ENCODE measurements around the gene GAPDH.

GAPDH gene

DNA sequence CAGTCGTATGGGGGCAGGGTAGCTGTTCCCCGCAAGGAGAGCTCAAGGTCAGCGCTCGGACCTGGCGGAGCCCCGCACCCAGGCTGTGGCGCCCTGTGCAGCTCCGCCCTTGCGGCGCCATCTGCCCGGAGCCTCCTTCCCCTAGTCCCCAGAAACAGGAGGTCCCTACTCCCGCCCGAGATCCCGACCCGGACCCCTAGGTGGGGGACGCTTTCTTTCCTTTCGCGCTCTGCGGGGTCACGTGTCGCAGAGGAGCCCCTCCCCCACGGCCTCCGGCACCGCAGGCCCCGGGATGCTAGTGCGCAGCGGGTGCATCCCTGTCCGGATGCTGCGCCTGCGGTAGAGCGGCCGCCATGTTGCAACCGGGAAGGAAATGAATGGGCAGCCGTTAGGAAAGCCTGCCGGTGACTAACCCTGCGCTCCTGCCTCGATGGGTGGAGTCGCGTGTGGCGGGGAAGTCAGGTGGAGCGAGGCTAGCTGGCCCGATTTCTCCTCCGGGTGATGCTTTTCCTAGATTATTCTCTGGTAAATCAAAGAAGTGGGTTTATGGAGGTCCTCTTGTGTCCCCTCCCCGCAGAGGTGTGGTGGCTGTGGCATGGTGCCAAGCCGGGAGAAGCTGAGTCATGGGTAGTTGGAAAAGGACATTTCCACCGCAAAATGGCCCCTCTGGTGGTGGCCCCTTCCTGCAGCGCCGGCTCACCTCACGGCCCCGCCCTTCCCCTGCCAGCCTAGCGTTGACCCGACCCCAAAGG, 804 bp downstream of the GAPDH start:
- Histone ChIP-seq H3K23ac (ENCODE audit: low read length in 2 of 2) (no peak overlapping the region), H3K4ac (ENCODE audit: low read depth in 1 of 2, low read length in 2 of 2) (peak overlapping the region; percentile 46 to 85), H3K27me3 (ENCODE audit: control insufficient read depth in 1 of 2, insufficient read depth in 1 of 2, low read length in 2 of 2) (no peaks in the 10 kb centered on the region), H3K27ac (ENCODE audit: low read length, poor library complexity, severe bottlenecking) (peak overlapping the region; percentile 90), H3K79me1 (replicated peaks; ENCODE audit: low read length, poor library complexity, severe bottlenecking) (peaks cover 5% of the 10 kb centered on the region), H2AFZ (ENCODE audit: low read depth, low read length) (no peak overlapping the region), H3K36me3 (ENCODE audit: control insufficient read depth in 1 of 2, insufficient read depth in 2 of 2, low read depth in 1 of 2, low read length in 2 of 2) (peaks cover 54 to 56% of the 10 kb centered on the region in 2 experiments), H3K4me3 (ENCODE audit: insufficient read depth in 1 of 2, low read depth in 1 of 2, low read length in 2 of 2) (peak overlapping the region; percentile 83 to 98), H3K4me2 (ENCODE audit: low read length, poor library complexity, severe bottlenecking) (peak overlapping the region; percentile 79), H4K91ac (ENCODE audit: low read length) (peak overlapping the region; percentile 81), H2BK120ac (ENCODE audit: low read depth, low read length) (peak overlapping the region; percentile 11), H4K8ac (ENCODE audit: low read length) (peak overlapping the region; percentile 57), H3K9me3 (ENCODE audit: control insufficient read depth, low read length) (no peaks in the 10 kb centered on the region), H3K18ac (ENCODE audit: low read depth in 1 of 2, low read length in 2 of 2) (peak overlapping the region; percentile 83 to 94), H2BK5ac (ENCODE audit: low read depth, low read length, poor library complexity, severe bottlenecking) (peak overlapping the region; percentile 50), H2AK5ac (ENCODE audit: low read length, severe bottlenecking) (peak overlapping the region; percentile 67), H2BK12ac (ENCODE audit: low read length in 2 of 2) (no peak overlapping the region), H3K14ac (ENCODE audit: low read length in 2 of 2) (peak overlapping the region in 1 of 2 experiments; percentile 96), H3K9ac (ENCODE audit: low read length) (peak overlapping the region; percentile 96), H3K4me1 (ENCODE audit: control insufficient read depth, insufficient read depth, low read depth, low read length) (peaks cover 43% of the 10 kb centered on the region), H2BK15ac (ENCODE audit: low read depth, poor library complexity, severe bottlenecking) (no peak overlapping the region)
- WGBS: under 1% methylated on average over 52 of the region's 52 CpGs
- DNase-seq: peak; percentile 82

DNA sequence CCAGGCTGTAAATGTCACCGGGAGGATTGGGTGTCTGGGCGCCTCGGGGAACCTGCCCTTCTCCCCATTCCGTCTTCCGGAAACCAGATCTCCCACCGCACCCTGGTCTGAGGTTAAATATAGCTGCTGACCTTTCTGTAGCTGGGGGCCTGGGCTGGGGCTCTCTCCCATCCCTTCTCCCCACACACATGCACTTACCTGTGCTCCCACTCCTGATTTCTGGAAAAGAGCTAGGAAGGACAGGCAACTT, 1.3 kb downstream of the GAPDH start:
- Histone ChIP-seq H3K4me3 (ENCODE audit: insufficient read depth in 1 of 2, low read depth in 1 of 2, low read length in 2 of 2) (peak overlapping the region; percentile 83 to 98), H2BK5ac (ENCODE audit: low read depth, low read length, poor library complexity, severe bottlenecking) (no peak overlapping the region), H2BK15ac (ENCODE audit: low read depth, poor library complexity, severe bottlenecking) (no peak overlapping the region), H3K9ac (ENCODE audit: low read length) (peak overlapping the region; percentile 96), H3K18ac (ENCODE audit: low read depth in 1 of 2, low read length in 2 of 2) (peak overlapping the region in 1 of 2 experiments; percentile 52), H3K23ac (ENCODE audit: low read length in 2 of 2) (no peak overlapping the region), H3K9me3 (ENCODE audit: control insufficient read depth, low read length) (no peaks in the 10 kb centered on the region), H3K14ac (ENCODE audit: low read length in 2 of 2) (peak overlapping the region in 1 of 2 experiments; percentile 19), H3K4me1 (ENCODE audit: control insufficient read depth, insufficient read depth, low read depth, low read length) (peaks cover 48% of the 10 kb centered on the region), H2BK12ac (ENCODE audit: low read length in 2 of 2) (no peak overlapping the region), H3K27ac (ENCODE audit: low read length, poor library complexity, severe bottlenecking) (peak overlapping the region; percentile 90), H3K27me3 (ENCODE audit: control insufficient read depth in 1 of 2, insufficient read depth in 1 of 2, low read length in 2 of 2) (no peaks in the 10 kb centered on the region), H3K79me1 (replicated peaks; ENCODE audit: low read length, poor library complexity, severe bottlenecking) (peaks cover 4% of the 10 kb centered on the region), H4K8ac (ENCODE audit: low read length) (no peak overlapping the region), H3K36me3 (ENCODE audit: control insufficient read depth in 1 of 2, insufficient read depth in 2 of 2, low read depth in 1 of 2, low read length in 2 of 2) (peaks cover 52 to 56% of the 10 kb centered on the region in 2 experiments), H2AFZ (ENCODE audit: low read depth, low read length) (no peak overlapping the region), H3K4ac (ENCODE audit: low read depth in 1 of 2, low read length in 2 of 2) (peak overlapping the region; percentile 24 to 46), H4K91ac (ENCODE audit: low read length) (no peak overlapping the region), H3K4me2 (ENCODE audit: low read length, poor library complexity, severe bottlenecking) (peak overlapping the region; percentile 79), H2AK5ac (ENCODE audit: low read length, severe bottlenecking) (no peak overlapping the region), H2BK120ac (ENCODE audit: low read depth, low read length) (no peak overlapping the region)
- WGBS: 0% methylated on average over 2 of the region's 6 CpGs
- no peak for DNase-seq

DNA sequence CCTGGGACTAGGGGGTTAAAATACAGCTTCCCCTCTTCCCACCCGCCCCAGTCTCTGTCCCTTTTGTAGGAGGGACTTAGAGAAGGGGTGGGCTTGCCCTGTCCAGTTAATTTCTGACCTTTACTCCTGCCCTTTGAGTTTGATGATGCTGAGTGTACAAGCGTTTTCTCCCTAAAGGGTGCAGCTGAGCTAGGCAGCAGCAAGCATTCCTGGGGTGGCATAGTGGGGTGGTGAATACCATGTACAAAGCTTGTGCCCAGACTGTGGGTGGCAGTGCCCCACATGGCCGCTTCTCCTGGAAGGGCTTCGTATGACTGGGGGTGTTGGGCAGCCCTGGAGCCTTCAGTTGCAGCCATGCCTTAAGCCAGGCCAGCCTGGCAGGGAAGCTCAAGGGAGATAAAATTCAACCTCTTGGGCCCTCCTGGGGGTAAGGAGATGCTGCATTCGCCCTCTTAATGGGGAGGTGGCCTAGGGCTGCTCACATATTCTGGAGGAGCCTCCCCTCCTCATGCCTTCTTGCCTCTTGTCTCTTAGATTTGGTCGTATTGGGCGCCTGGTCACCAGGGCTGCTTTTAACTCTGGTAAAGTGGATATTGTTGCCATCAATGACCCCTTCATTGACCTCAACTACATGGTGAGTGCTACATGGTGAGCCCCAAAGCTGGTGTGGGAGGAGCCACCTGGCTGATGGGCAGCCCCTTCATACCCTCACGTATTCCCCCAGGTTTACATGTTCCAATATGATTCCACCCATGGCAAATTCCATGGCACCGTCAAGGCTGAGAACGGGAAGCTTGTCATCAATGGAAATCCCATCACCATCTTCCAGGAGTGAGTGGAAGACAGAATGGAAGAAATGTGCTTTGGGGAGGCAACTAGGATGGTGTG, 1.9 kb downstream of the GAPDH start:
- no peak overlapping the region for H2BK15ac ChIP-seq (ENCODE audit: low read depth, poor library complexity, severe bottlenecking)
- 62% methylated on average over 4 of the region's 10 CpGs for WGBS
- peak; percentile 28 for DNase-seq
- peaks cover 49 to 53% of the 10 kb centered on the region in 2 experiments for H3K36me3 ChIP-seq (ENCODE audit: control insufficient read depth in 1 of 2, insufficient read depth in 2 of 2, low read depth in 1 of 2, low read length in 2 of 2)
- H3K27me3 ChIP-seq (ENCODE audit: control insufficient read depth in 1 of 2, insufficient read depth in 1 of 2, low read length in 2 of 2): no peaks in the 10 kb centered on the region
- peak overlapping the region in 1 of 2 experiments; percentile 4 for H3K4ac ChIP-seq (ENCODE audit: low read depth in 1 of 2, low read length in 2 of 2)
- H3K27ac ChIP-seq (ENCODE audit: low read length, poor library complexity, severe bottlenecking): peak overlapping the region; percentile 90
- H3K9ac ChIP-seq (ENCODE audit: low read length): peak overlapping the region; percentile 96
- H3K4me2 ChIP-seq (ENCODE audit: low read length, poor library complexity, severe bottlenecking): peak overlapping the region; percentile 79
- no peaks in the 10 kb centered on the region for H3K79me1 ChIP-seq (replicated peaks; ENCODE audit: low read length, poor library complexity, severe bottlenecking)
- H2AFZ ChIP-seq (ENCODE audit: low read depth, low read length): no peak overlapping the region
- H2BK12ac ChIP-seq (ENCODE audit: low read length in 2 of 2): no peak overlapping the region
- H3K4me1 ChIP-seq (ENCODE audit: control insufficient read depth, insufficient read depth, low read depth, low read length): peaks cover 50% of the 10 kb centered on the region
- H3K4me3 ChIP-seq (ENCODE audit: insufficient read depth in 1 of 2, low read depth in 1 of 2, low read length in 2 of 2): peak overlapping the region; percentile 83 to 98
- H2BK5ac ChIP-seq (ENCODE audit: low read depth, low read length, poor library complexity, severe bottlenecking): no peak overlapping the region
- no peak overlapping the region for H4K91ac ChIP-seq (ENCODE audit: low read length)
- no peak overlapping the region for H4K8ac ChIP-seq (ENCODE audit: low read length)
- H2AK5ac ChIP-seq (ENCODE audit: low read length, severe bottlenecking): no peak overlapping the region
- H3K14ac ChIP-seq (ENCODE audit: low read length in 2 of 2): peak overlapping the region in 1 of 2 experiments; percentile 78
- H3K9me3 ChIP-seq (ENCODE audit: control insufficient read depth, low read length): no peaks in the 10 kb centered on the region
- peak overlapping the region in 1 of 2 experiments; percentile 66 for H3K23ac ChIP-seq (ENCODE audit: low read length in 2 of 2)
- peak overlapping the region in 1 of 2 experiments; percentile 4 for H3K18ac ChIP-seq (ENCODE audit: low read depth in 1 of 2, low read length in 2 of 2)
- no peak overlapping the region for H2BK120ac ChIP-seq (ENCODE audit: low read depth, low read length)
